Activated CD8-positive, alpha-beta memory T cell treated with anti-CD3 and anti-CD28 coated beads, Interleukin-2, amount 10 ng/mL, durations not matched to agents 7 days and 5 days (primary cell): Measurements from ENCODE around the gene SIRPB2. TPM values are rescaled to one million over a fixed set of nuclear protein-coding genes. Genes with fewer than 3 reads are reported as not detected.

Source experiments
- total RNA-seq, 2 experiments: library from RNA; stranded (reverse); gene quantifications; one replicate each; pipeline ENCODE4 v1.2.3, GENCODE V29; 2021

Gene SIRPB2
- total RNA-seq, 2 experiments from 2014 or later = not detected

Other genes starting within 250 kb of the SIRPB2 start
- gene SNPH, start 225.1 kb downstream of the SIRPB2 start, total RNA-seq = 1 to 10 TPM; 3.6 to 4.2 TPM
- gene SDCBP2, start 162.3 kb downstream of the SIRPB2 start, total RNA-seq = 1 to 10 TPM; 2.1 to 4.3 TPM
- gene FKBP1A, start 98.4 kb downstream of the SIRPB2 start, total RNA-seq = 100 to 1,000 TPM; 247 to 273 TPM
- gene NSFL1C, start 24.6 kb downstream of the SIRPB2 start, total RNA-seq = 10 to 100 TPM; 55.6 to 65.0 TPM
- gene SIRPD, start 66.3 kb upstream of the SIRPB2 start, total RNA-seq = under 1 TPM in 1 of 2 experiments, not detected in 1; 0.19 TPM
- 1 to 10 TPM; 6.0 to 8.3 TPM for gene SIRPB1, start 128.6 kb upstream of the SIRPB2 start, total RNA-seq
- 100 to 1,000 TPM in 1 of 2 experiments, 10 to 100 TPM in 1; 93.8 to 122 TPM for gene SIRPG, start 166.4 kb upstream of the SIRPB2 start, total RNA-seq